ENCODE results near the gene KCND3. TPM values are rescaled to one million over a fixed set of nuclear protein-coding genes. Genes with fewer than 3 reads are reported as not detected.
"Not testable (repeated sequence)": the region's sequence is repeated elsewhere in the genome, so short reads cannot be mapped to it uniquely, and the experiment has no call there.

The KCND3 gene
- total RNA-seq, 1 donor from 2014 or later = 0.31 TPM

- no peaks in the 10 kb centered on the region for H3K36me3 Mint-ChIP-seq
- no peaks in the 10 kb centered on the region for H3K9me3 Mint-ChIP-seq
- H3K4me1 Mint-ChIP-seq = peaks cover 11% of the 10 kb centered on the region
- peaks cover 52% of the 10 kb centered on the region for H3K27me3 Mint-ChIP-seq (ENCODE audit: low read depth)
- DNase-seq (ENCODE audit: low spot score in 2 of 2, unreplicated experiment in 2 of 2) = no peak
- H3K27ac Mint-ChIP-seq = no peak overlapping the region
- no peak for TF ChIP-seq CTCF (IDR thresholded peaks at IDR 0.05; ENCODE audit: unreplicated experiment)
- H3K4me3 Mint-ChIP-seq = no peak overlapping the region
Measured at GRCh38 chr1:111746614-111746999, 242.9 kb downstream of the KCND3 start.

- H3K27ac Mint-ChIP-seq = no peak overlapping the region
- H3K36me3 Mint-ChIP-seq = no peaks in the 10 kb centered on the region
- no peak for TF ChIP-seq CTCF (IDR thresholded peaks at IDR 0.05; ENCODE audit: unreplicated experiment)
- H3K4me3 Mint-ChIP-seq = no peak overlapping the region
- DNase-seq (ENCODE audit: low spot score in 2 of 2, unreplicated experiment in 2 of 2) = no peak
- H3K27me3 Mint-ChIP-seq (ENCODE audit: low read depth) = peaks cover 53% of the 10 kb centered on the region
- peaks cover 11% of the 10 kb centered on the region for H3K4me1 Mint-ChIP-seq
- no peaks in the 10 kb centered on the region for H3K9me3 Mint-ChIP-seq
Measured at GRCh38 chr1:111745675-111746613, 243.5 kb downstream of the KCND3 start.

GRCh38 chr1:111743679-111744101, 245.8 kb downstream of the KCND3 start:
- H3K27ac Mint-ChIP-seq = no peak overlapping the region
- no peak for DNase-seq (ENCODE audit: low spot score in 2 of 2, unreplicated experiment in 2 of 2)
- no peak overlapping the region for H3K4me3 Mint-ChIP-seq
- H3K27me3 Mint-ChIP-seq (ENCODE audit: low read depth) = peaks cover 68% of the 10 kb centered on the region
- TF ChIP-seq CTCF (IDR thresholded peaks at IDR 0.05; ENCODE audit: unreplicated experiment) = no peak
- no peaks in the 10 kb centered on the region for H3K36me3 Mint-ChIP-seq
- peaks cover 7% of the 10 kb centered on the region for H3K4me1 Mint-ChIP-seq
- H3K9me3 Mint-ChIP-seq = no peaks in the 10 kb centered on the region

GRCh38 chr1:111742938-111743549, 246.4 kb downstream of the KCND3 start:
- Mint-ChIP-seq H3K27me3 (ENCODE audit: low read depth) (peaks cover 66% of the 10 kb centered on the region), H3K4me1 (peaks cover 9% of the 10 kb centered on the region), H3K9me3 (no peaks in the 10 kb centered on the region), H3K27ac (no peak overlapping the region), H3K4me3 (no peak overlapping the region), H3K36me3 (no peaks in the 10 kb centered on the region)
- DNase-seq (ENCODE audit: low spot score in 2 of 2, unreplicated experiment in 2 of 2) = no peak
- no peak for TF ChIP-seq CTCF (IDR thresholded peaks at IDR 0.05; ENCODE audit: unreplicated experiment)

- DNase-seq (ENCODE audit: low spot score in 2 of 2, unreplicated experiment in 2 of 2); H3K27ac Mint-ChIP-seq; H3K4me3 Mint-ChIP-seq; H3K36me3 Mint-ChIP-seq; H3K9me3 Mint-ChIP-seq: not testable (repeated sequence)
- Mint-ChIP-seq H3K4me1 (peaks cover 15% of the 10 kb centered on the region), H3K27me3 (ENCODE audit: low read depth) (peaks cover 66% of the 10 kb centered on the region)
Measured at GRCh38 chr1:111742292-111742691, 247.2 kb downstream of the KCND3 start.
